PC-9 (cell line): ENCODE measurements around the gene CD44. TPM values are rescaled to one million over a fixed set of nuclear protein-coding genes. Genes with fewer than 3 reads are reported as not detected.

Experiments
- BruUV-seq: library from RNA; stranded (reverse); fragments of 400-500 nt; replicated peaks from 2 replicates; lab custom pipeline; 2021; lab: Mats Ljungman, UMichigan
- CTCF ChIA-PET: fragments of 300-600 bp; sonication (Branson Sonifier 250); formaldehyde crosslinking; loops from one replicate; lab custom pipeline; 2022; ENCODE audit warnings: antibody characterized with exemption; lab: Charles Lee
- POLR2A ChIA-PET: fragments of 300-600 bp; sonication (Branson Sonifier 250); formaldehyde crosslinking; loops from one replicate; lab custom pipeline; 2022; ENCODE audit warnings: antibody characterized with exemption; ENCODE audit not compliant: unreplicated experiment; lab: Charles Lee
- DNase-seq, 2 experiments: peaks; one replicate each; pipeline versions ENCODE4 v3.0.0 to v3.0.0-alpha.2; 2015 to 2022; ENCODE audit warnings: mixed read lengths in 1 of 2
- H2AFZ ChIP-seq: fragments of 200-600 bp; sonication (generic); 2 replicates; pipeline ENCODE4 v1.8.1; 2017; ENCODE audit warnings: antibody characterized with exemption
- H3F3A ChIP-seq: fragments of 200-600 bp; sonication (generic); 2 replicates; pipeline ENCODE4 v1.8.1; 2017; ENCODE audit warnings: antibody characterized with exemption, mild to moderate bottlenecking, low read depth; ENCODE audit not compliant: insufficient read depth
- H3K27ac ChIP-seq: fragments of 200-600 bp; sonication (generic); 2 replicates; pipeline ENCODE4 v1.6.1; 2016; ENCODE audit warnings: mixed run types
- H3K27me3 ChIP-seq: fragments of 200-600 bp; sonication (generic); 2 replicates; pipeline ENCODE4 v1.6.1; 2016; ENCODE audit warnings: low read depth, mixed run types; ENCODE audit not compliant: insufficient read depth
- H3K36me3 ChIP-seq: fragments of 200-600 bp; sonication (generic); 2 replicates; pipeline ENCODE4 v1.6.1; 2016; ENCODE audit warnings: low read depth, mixed run types
- H3K4me1 ChIP-seq: fragments of 200-600 bp; sonication (generic); replicated peaks from 2 replicates; pipeline ENCODE4 v1.6.1; 2016; ENCODE audit warnings: mixed run types; ENCODE audit not compliant: insufficient read depth
- H3K4me2 ChIP-seq: fragments of 200-600 bp; sonication (generic); 2 replicates; pipeline ENCODE4 v1.6.1; 2017; ENCODE audit warnings: mixed run types
- H3K4me3 ChIP-seq: fragments of 200-600 bp; sonication (generic); 2 replicates; pipeline ENCODE4 v1.6.1; 2016; ENCODE audit warnings: mixed run types
- H3K79me2 ChIP-seq: fragments of 200-600 bp; sonication (generic); 2 replicates; pipeline ENCODE4 v1.6.1; 2017; ENCODE audit warnings: low read depth, mixed run types
- H3K9me2 ChIP-seq: fragments of 200-600 bp; sonication (generic); 2 replicates; pipeline ENCODE4 v1.8.1; 2017; ENCODE audit warnings: mild to moderate bottlenecking; ENCODE audit not compliant: insufficient read depth
- H3K9me3 ChIP-seq: fragments of 200-600 bp; sonication (generic); 2 replicates; pipeline ENCODE4 v1.8.1; 2016; ENCODE audit warnings: low read depth; ENCODE audit not compliant: insufficient read depth
- H4K20me1 ChIP-seq: fragments of 200-600 bp; sonication (generic); 2 replicates; pipeline ENCODE4 v1.8.1; 2017; ENCODE audit not compliant: insufficient read depth
- CTCF ChIP-seq: fragments of 200-600 bp; sonication (generic); conservative IDR thresholded peaks from 2 replicates; pipeline ENCODE4 v1.6.1; 2017; ENCODE audit warnings: mixed run types, antibody characterized with exemption, mild to moderate bottlenecking, moderate library complexity
- EZH2 ChIP-seq: fragments of 200-600 bp; sonication (generic); IDR thresholded peaks from 2 replicates; pipeline ENCODE4 v1.8.0; 2017; ENCODE audit warnings: antibody characterized with exemption, low read depth
- intact Hi-C: fragments of 100-400 bp; cut with micrococcal nuclease; formaldehyde crosslinking; loops from one replicate; pipeline ENCODE4 v1.10.0; 2022; ENCODE audit not compliant: unreplicated experiment
- total RNA-seq: library from RNA; stranded (reverse); gene quantifications from 2 replicates; pipeline ENCODE4 v1.2.3, GENCODE V29; 2021

Gene CD44
- total RNA-seq, 1 experiment from 2014 or later, result 775 TPM

GRCh38 chr11:35138058-35138457, 913 bp upstream of the CD44 start:
- CTCF ChIA-PET, result no interaction called here
- Histone ChIP-seq H3K79me2 (peaks cover 59% of the 10 kb centered on the region), H3K4me2 (peak overlapping the region; percentile 97), H3K36me3 (peaks cover 15% of the 10 kb centered on the region), H3K9me2 (no peaks in the 10 kb centered on the region), H3K9me3 (no peaks in the 10 kb centered on the region), H3F3A (peaks cover 34% of the 10 kb centered on the region), H3K27ac (no peak overlapping the region), H3K4me1 (peaks cover 55% of the 10 kb centered on the region), H3K27me3 (no peaks in the 10 kb centered on the region), H4K20me1 (peaks cover 16% of the 10 kb centered on the region), H3K4me3 (peak overlapping the region; percentile 70; the same call in 1 of the 2 replicates), H2AFZ (no peak overlapping the region)
- POLR2A ChIA-PET, result interaction anchor here (0.6 kb wide), 3 partner anchors 27 to 128 kb away, joined by 3 to 5 read pairs (median 4); no protein-coding TSS in a partner anchor
- TF ChIP-seq CTCF (no peak), EZH2 (no peak)
- no TSS peak for BruUV-seq
- no peak for DNase-seq
- intact Hi-C loops, result loop anchor here (2.0 to 5.0 kb wide), 3 partner anchors 27 to 1091 kb away; no protein-coding TSS in a partner anchor

- POLR2A ChIA-PET, result interaction anchor here (0.6 kb wide), 3 partner anchors 27 to 128 kb away, joined by 3 to 5 read pairs (median 4); no protein-coding TSS in a partner anchor
Measured at GRCh38 chr11:35138606-35138942, 397 bp upstream of the CD44 start.

GRCh38 chr11:35139722-35140282, 831 bp downstream of the CD44 start:
- intact Hi-C loops, result loop anchor here (1.0 to 10.0 kb wide), 8 partner anchors 29 to 1093 kb away; no protein-coding TSS in a partner anchor
- peak; percentile 47 to 71 for DNase-seq
- no peak overlapping the region for H2AFZ ChIP-seq

More at GRCh38 chr11:35138606-35138942, 397 bp upstream of the CD44 start:
- Histone ChIP-seq H3K9me3 (no peaks in the 10 kb centered on the region), H3K4me3 (peak overlapping the region; percentile 70), H3K79me2 (peaks cover 64% of the 10 kb centered on the region), H4K20me1 (peaks cover 16% of the 10 kb centered on the region), H3K27me3 (no peaks in the 10 kb centered on the region), H3K4me1 (peaks cover 60% of the 10 kb centered on the region), H2AFZ (peak overlapping the region; percentile 82), H3K36me3 (peaks cover 21% of the 10 kb centered on the region), H3F3A (peaks cover 39% of the 10 kb centered on the region), H3K4me2 (peak overlapping the region; percentile 97), H3K9me2 (no peaks in the 10 kb centered on the region), H3K27ac (peak overlapping the region; percentile 91)
- no peak for TF ChIP-seq CTCF
- TF ChIP-seq EZH2, result no peak
- no peak for DNase-seq
- CTCF ChIA-PET, result no interaction called here
- intact Hi-C loops, result loop anchor here (2.0 to 5.0 kb wide), 3 partner anchors 28 to 1091 kb away; no protein-coding TSS in a partner anchor
- BruUV-seq, result TSS peak; percentile 63

More at GRCh38 chr11:35139722-35140282, 831 bp downstream of the CD44 start:
- TF ChIP-seq EZH2, result no peak
- TF ChIP-seq CTCF, result no peak
- Histone ChIP-seq H3K9me2 (no peaks in the 10 kb centered on the region), H3K36me3 (peaks cover 25% of the 10 kb centered on the region), H3K4me3 (peak overlapping the region; percentile 70), H3K4me1 (peaks cover 69% of the 10 kb centered on the region), H3K27me3 (no peaks in the 10 kb centered on the region), H3K4me2 (peak overlapping the region; percentile 97), H3F3A (peaks cover 51% of the 10 kb centered on the region), H3K9me3 (no peaks in the 10 kb centered on the region), H3K27ac (peak overlapping the region; percentile 91), H4K20me1 (peaks cover 17% of the 10 kb centered on the region), H3K79me2 (peaks cover 77% of the 10 kb centered on the region)
- BruUV-seq, result no TSS peak
- ChIA-PET POLR2A (interaction anchor here (0.6 to 1.6 kb wide), 6 partner anchors 23 to 131 kb away, joined by 3 to 24 read pairs (median 4); no protein-coding TSS in a partner anchor), CTCF (no interaction called here)
